HepG2 (cell line): ENCODE measurements around the gene CLIC1. TPM values are rescaled to one million over a fixed set of nuclear protein-coding genes. Genes with fewer than 3 reads are reported as not detected.

Experiments
- ASH2L ChIP-seq: fragments of 300-600, 200-600 bp; sonication (generic); IDR thresholded peaks from 2 replicates; pipeline ENCODE4 v1.7.0; 2017; ENCODE audit warnings: low read depth, mild to moderate bottlenecking, moderate library complexity, mixed read lengths, low read length; ENCODE audit not compliant: insufficient read length
- HDAC2 ChIP-seq: sonication (generic); formaldehyde crosslinking; IDR thresholded peaks from 2 replicates; pipeline ENCODE4 v1.4.0; 2020; ENCODE audit warnings: missing genetic modification reagents
- IRF2 ChIP-seq: IDR thresholded peaks from 2 replicates; pipeline ENCODE4 v1.6.1; 2018; ENCODE audit warnings: missing genetic modification reagents, missing compliant biosample characterization
- MAZ ChIP-seq, 2 experiments: sonication (generic) in 1 of 2; formaldehyde crosslinking in 1 of 2; IDR thresholded peaks; 2 replicates each; pipeline versions ENCODE4 v1.5.0 to v1.6.1; 2012 to 2020; ENCODE audit warnings: low read depth in 2 of 2, mild to moderate bottlenecking in 2 of 2, borderline replicate concordance in 1 of 2, improper control_type of control experiment in 1 of 2, low read length in 1 of 2, missing genetic modification reagents in 1 of 2, moderate library complexity in 1 of 2
- NAIF1 ChIP-seq: sonication (generic); formaldehyde crosslinking; IDR thresholded peaks from 2 replicates; pipeline ENCODE4 v1.5.0; 2020; ENCODE audit warnings: mild to moderate bottlenecking, missing genetic modification reagents, borderline replicate concordance
- TERF1 ChIP-seq: sonication (generic); formaldehyde crosslinking; IDR thresholded peaks from 2 replicates; pipeline ENCODE4 v1.8.0; 2022; ENCODE audit warnings: mild to moderate bottlenecking, missing genetic modification reagents, moderate library complexity
- THRA ChIP-seq: sonication (generic); formaldehyde crosslinking; IDR thresholded peaks from 2 replicates; pipeline ENCODE4 v1.4.0; 2020; ENCODE audit warnings: missing genetic modification reagents, borderline replicate concordance
- ZFX ChIP-seq: sonication (generic); formaldehyde crosslinking; IDR thresholded peaks from 2 replicates; pipeline ENCODE4 v1.4.0; 2020; ENCODE audit warnings: mild to moderate bottlenecking, low read depth, missing genetic modification reagents, moderate library complexity
- ZNF17 ChIP-seq: sonication (generic); formaldehyde crosslinking; IDR thresholded peaks from 2 replicates; pipeline ENCODE4 v1.5.0; 2020; ENCODE audit warnings: mild to moderate bottlenecking, missing genetic modification reagents
- polyA plus RNA-seq, 8 experiments: library from polyadenylated mRNA; depleted of rRNA in 3 of 8; stranded (reverse) in 7 of 8; unstranded in 1 of 8; fragments of >200 nt; fragmentation: Illumina TruSeq in 4 of 8; extraction: Trizol in 4 of 8; gene quantifications; 2 replicates each; pipeline versions ENCODE4 v1.2.1 to v1.2.3, GENCODE V29; 2011 to 2016; ENCODE audit warnings: low read depth in 4 of 8, missing spikeins in 1 of 8, mixed read lengths in 1 of 8; ENCODE audit not compliant: insufficient read depth in 1 of 8
- total RNA-seq, 5 experiments: library from RNA; depleted of rRNA; stranded (reverse); fragments of >200 nt; fragmentation: Illumina TruSeq; extraction: Trizol; gene quantifications; 2 replicates each; pipeline ENCODE4 v1.2.3, GENCODE V29; 2016; ENCODE audit warnings: low read depth in 1 of 5
- TF ChIP-seq, protein P1 (sequence below): sonication (generic); formaldehyde crosslinking; IDR thresholded peaks from 2 replicates; pipeline ENCODE4 v1.5.0; 2020; ENCODE audit warnings: mild to moderate bottlenecking, missing genetic modification reagents, moderate library complexity
- TF ChIP-seq, protein P2 (sequence below): sonication (generic); formaldehyde crosslinking; IDR thresholded peaks from 2 replicates; pipeline ENCODE4 v1.4.0; 2020; ENCODE audit warnings: missing genetic modification reagents, borderline replicate concordance

CLIC1 gene
- total and polyA plus RNA-seq, 2 of the 13 experiments (the other 11 are each of a cell fraction or from before 2014, with no cell fraction given) = 602 to 891 TPM

DNA sequence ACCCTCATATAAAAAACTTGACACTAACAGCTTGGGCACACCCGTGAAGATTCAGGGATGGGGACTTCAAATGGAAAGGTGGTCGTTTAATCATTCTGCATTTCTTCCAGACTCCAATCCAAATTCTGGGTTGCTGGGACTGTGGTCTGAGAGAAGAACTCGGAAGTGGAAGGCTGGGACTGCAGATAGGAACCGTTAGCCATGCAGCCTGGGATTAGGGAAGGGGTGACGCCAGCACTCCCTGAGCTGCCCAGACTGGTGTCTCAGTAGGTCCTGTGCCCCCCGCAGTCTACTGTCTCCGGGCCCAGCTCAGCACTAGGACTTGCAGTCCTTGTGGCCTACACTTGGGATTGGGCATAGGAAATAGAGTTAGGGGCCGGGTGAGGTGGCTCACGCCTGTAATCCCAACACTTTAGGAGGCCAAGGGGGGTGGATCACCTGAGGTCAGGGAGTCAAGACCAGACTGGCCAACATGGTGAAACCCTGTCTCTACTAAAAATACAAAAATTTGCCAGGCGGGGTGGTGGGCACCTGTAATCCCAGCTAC is 511 bp upstream of the CLIC1 start (continued):
- TF ChIP-seq TERF1 (CRISPR knock-in tag) (0 out of 2 replicates have a peak, but pooled peaks have one; percentile 24), ZFX (CRISPR knock-in tag) (0 out of 2 replicates have a peak, but pooled peaks have one; percentile 2), NAIF1 (CRISPR knock-in tag) (0 out of 2 replicates have a peak, but pooled peaks have one; percentile 70), ASH2L (peak; percentile 20), THRA (CRISPR knock-in tag) (no peak), HDAC2 (CRISPR knock-in tag) (peak; percentile 29; the same call in 1 of the 2 replicates), ZNF17 (CRISPR knock-in tag) (no peak), IRF2 (CRISPR knock-in tag) (0 out of 2 replicates have a peak, but pooled peaks have one; percentile 23), MAZ (IDR thresholded peaks at IDR 0.05; ENCODE audit: borderline replicate concordance, low read depth, low read length) (no peak), MAZ (CRISPR knock-in tag; IDR thresholded peaks at IDR 0.05; ENCODE audit: low read depth) (no peak)
- TF ChIP-seq, protein P1, sequence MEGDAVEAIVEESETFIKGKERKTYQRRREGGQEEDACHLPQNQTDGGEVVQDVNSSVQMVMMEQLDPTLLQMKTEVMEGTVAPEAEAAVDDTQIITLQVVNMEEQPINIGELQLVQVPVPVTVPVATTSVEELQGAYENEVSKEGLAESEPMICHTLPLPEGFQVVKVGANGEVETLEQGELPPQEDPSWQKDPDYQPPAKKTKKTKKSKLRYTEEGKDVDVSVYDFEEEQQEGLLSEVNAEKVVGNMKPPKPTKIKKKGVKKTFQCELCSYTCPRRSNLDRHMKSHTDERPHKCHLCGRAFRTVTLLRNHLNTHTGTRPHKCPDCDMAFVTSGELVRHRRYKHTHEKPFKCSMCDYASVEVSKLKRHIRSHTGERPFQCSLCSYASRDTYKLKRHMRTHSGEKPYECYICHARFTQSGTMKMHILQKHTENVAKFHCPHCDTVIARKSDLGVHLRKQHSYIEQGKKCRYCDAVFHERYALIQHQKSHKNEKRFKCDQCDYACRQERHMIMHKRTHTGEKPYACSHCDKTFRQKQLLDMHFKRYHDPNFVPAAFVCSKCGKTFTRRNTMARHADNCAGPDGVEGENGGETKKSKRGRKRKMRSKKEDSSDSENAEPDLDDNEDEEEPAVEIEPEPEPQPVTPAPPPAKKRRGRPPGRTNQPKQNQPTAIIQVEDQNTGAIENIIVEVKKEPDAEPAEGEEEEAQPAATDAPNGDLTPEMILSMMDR (CRISPR knock-in tag) = no peak
- TF ChIP-seq, protein P2, sequence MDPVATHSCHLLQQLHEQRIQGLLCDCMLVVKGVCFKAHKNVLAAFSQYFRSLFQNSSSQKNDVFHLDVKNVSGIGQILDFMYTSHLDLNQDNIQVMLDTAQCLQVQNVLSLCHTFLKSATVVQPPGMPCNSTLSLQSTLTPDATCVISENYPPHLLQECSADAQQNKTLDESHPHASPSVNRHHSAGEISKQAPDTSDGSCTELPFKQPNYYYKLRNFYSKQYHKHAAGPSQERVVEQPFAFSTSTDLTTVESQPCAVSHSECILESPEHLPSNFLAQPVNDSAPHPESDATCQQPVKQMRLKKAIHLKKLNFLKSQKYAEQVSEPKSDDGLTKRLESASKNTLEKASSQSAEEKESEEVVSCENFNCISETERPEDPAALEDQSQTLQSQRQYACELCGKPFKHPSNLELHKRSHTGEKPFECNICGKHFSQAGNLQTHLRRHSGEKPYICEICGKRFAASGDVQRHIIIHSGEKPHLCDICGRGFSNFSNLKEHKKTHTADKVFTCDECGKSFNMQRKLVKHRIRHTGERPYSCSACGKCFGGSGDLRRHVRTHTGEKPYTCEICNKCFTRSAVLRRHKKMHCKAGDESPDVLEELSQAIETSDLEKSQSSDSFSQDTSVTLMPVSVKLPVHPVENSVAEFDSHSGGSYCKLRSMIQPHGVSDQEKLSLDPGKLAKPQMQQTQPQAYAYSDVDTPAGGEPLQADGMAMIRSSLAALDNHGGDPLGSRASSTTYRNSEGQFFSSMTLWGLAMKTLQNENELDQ (CRISPR knock-in tag) = peak; percentile 42; the same call in 1 of the 2 replicates
